Progenitor cell of endocrine pancreas (in vitro differentiated cells): ENCODE data around the gene SPAG7. TPM values are rescaled to one million over a fixed set of nuclear protein-coding genes. Genes with fewer than 3 reads are reported as not detected.

Source experiments
- DNase-seq: peaks from one replicate; pipeline ENCODE4 v3.0.0; 2021; ENCODE audit warnings: low spot score; ENCODE audit not compliant: unreplicated experiment
- H3K27ac Mint-ChIP-seq: 2 replicates; pipeline ENCODE4 v1.8.0; 2021; ENCODE audit warnings: mild to moderate bottlenecking, moderate library complexity, mixed read lengths
- H3K27me3 Mint-ChIP-seq: 2 replicates; pipeline ENCODE4 v1.8.0; 2021; ENCODE audit warnings: mixed read lengths
- H3K36me3 Mint-ChIP-seq: 2 replicates; pipeline ENCODE4 v1.8.0; 2022; ENCODE audit warnings: mixed read lengths; ENCODE audit not compliant: insufficient read depth
- H3K4me1 Mint-ChIP-seq: 2 replicates; pipeline ENCODE4 v1.8.0; 2021; ENCODE audit warnings: low read depth, mixed read lengths
- H3K4me3 Mint-ChIP-seq: 2 replicates; pipeline ENCODE4 v1.8.0; 2021; ENCODE audit warnings: low read depth, mild to moderate bottlenecking, moderate library complexity, mixed read lengths
- H3K9me3 Mint-ChIP-seq: 2 replicates; pipeline ENCODE4 v1.8.0; 2021; ENCODE audit warnings: low read depth, mixed read lengths
- total RNA-seq: library from RNA; stranded (reverse); gene quantifications from 2 replicates; pipeline ENCODE4 v1.2.1, GENCODE V29; 2021
- TF ChIP-seq, protein P1 (sequence below): fragments of 200-600 bp; sonication (generic); IDR thresholded peaks from one replicate; pipeline ENCODE4 v1.5.0; 2021; ENCODE audit warnings: antibody characterized with exemption, mild to moderate bottlenecking; ENCODE audit not compliant: unreplicated experiment

Gene SPAG7
- total RNA-seq, 1 donor from 2014 or later = 71.4 TPM

DNA sequence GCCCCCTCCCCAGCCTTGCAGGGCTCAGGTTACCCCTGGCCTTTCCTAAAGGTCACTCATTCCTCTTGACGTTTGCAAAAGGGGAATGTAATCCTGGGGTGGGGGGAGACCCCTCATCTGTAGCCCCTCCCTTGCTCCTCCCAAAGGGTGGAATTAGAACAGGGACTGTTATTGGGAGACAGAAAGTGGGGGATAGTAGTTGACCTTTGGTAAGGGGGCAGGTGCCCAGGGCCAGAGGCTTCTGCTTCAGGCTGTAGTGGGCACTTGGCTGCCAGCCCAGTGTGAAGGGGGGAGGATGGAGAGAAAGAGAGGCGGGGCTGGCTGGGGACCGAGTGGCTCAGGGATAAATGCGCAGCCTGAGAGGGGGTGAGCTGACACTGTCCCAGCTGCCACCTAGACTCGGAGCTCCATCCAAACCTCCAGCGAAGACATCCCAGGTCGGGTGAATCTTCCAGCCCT, 16.8 kb downstream of the SPAG7 start, which contains the start of gene ENO3:
Gene ENO3 (plus strand): TSS at position 374 of the 459 bp plus-strand sequence. CDS start 711 bp downstream, outside the sequence.
- Mint-ChIP-seq H3K27me3 (no peaks in the 10 kb centered on the region), H3K27ac (peak within 1 kb of the TSS; percentile 92), H3K4me1 (peaks cover 31% of the 10 kb centered on the region), H3K36me3 (peaks cover 4% of the 10 kb centered on the region), H3K9me3 (no peaks in the 10 kb centered on the region), H3K4me3 (peak within 1 kb of the TSS; percentile 69)
- DNase-seq = no peak
- TF ChIP-seq, protein P1, sequence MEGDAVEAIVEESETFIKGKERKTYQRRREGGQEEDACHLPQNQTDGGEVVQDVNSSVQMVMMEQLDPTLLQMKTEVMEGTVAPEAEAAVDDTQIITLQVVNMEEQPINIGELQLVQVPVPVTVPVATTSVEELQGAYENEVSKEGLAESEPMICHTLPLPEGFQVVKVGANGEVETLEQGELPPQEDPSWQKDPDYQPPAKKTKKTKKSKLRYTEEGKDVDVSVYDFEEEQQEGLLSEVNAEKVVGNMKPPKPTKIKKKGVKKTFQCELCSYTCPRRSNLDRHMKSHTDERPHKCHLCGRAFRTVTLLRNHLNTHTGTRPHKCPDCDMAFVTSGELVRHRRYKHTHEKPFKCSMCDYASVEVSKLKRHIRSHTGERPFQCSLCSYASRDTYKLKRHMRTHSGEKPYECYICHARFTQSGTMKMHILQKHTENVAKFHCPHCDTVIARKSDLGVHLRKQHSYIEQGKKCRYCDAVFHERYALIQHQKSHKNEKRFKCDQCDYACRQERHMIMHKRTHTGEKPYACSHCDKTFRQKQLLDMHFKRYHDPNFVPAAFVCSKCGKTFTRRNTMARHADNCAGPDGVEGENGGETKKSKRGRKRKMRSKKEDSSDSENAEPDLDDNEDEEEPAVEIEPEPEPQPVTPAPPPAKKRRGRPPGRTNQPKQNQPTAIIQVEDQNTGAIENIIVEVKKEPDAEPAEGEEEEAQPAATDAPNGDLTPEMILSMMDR = no peak

GRCh38 chr17:4950075-4950745, 17.4 kb downstream of the SPAG7 start:
- Mint-ChIP-seq H3K27me3 (no peaks in the 10 kb centered on the region), H3K36me3 (peaks cover 8% of the 10 kb centered on the region), H3K27ac (peak overlapping the region; percentile 92), H3K4me3 (peak overlapping the region; percentile 69), H3K4me1 (peaks cover 35% of the 10 kb centered on the region), H3K9me3 (no peaks in the 10 kb centered on the region)
- TF ChIP-seq, protein P1 = no peak
- DNase-seq = no peak

GRCh38 chr17:4949321-4950074, 18.1 kb downstream of the SPAG7 start:
- Mint-ChIP-seq H3K36me3 (peaks cover 8% of the 10 kb centered on the region), H3K27ac (peak overlapping the region; percentile 92), H3K4me3 (peak overlapping the region; percentile 85), H3K9me3 (no peaks in the 10 kb centered on the region), H3K27me3 (no peaks in the 10 kb centered on the region), H3K4me1 (peaks cover 35% of the 10 kb centered on the region)
- DNase-seq = peak; percentile 56
- TF ChIP-seq, protein P1 = no peak

GRCh38 chr17:4948931-4949320, 18.7 kb downstream of the SPAG7 start:
- TF ChIP-seq, protein P1 = no peak
- H3K9me3 Mint-ChIP-seq = no peaks in the 10 kb centered on the region
- peaks cover 8% of the 10 kb centered on the region for H3K36me3 Mint-ChIP-seq
- no peaks in the 10 kb centered on the region for H3K27me3 Mint-ChIP-seq
- H3K27ac Mint-ChIP-seq = peak overlapping the region; percentile 98
- peak; percentile 60 for DNase-seq
- peaks cover 34% of the 10 kb centered on the region for H3K4me1 Mint-ChIP-seq
- peak overlapping the region; percentile 85 for H3K4me3 Mint-ChIP-seq

DNA sequence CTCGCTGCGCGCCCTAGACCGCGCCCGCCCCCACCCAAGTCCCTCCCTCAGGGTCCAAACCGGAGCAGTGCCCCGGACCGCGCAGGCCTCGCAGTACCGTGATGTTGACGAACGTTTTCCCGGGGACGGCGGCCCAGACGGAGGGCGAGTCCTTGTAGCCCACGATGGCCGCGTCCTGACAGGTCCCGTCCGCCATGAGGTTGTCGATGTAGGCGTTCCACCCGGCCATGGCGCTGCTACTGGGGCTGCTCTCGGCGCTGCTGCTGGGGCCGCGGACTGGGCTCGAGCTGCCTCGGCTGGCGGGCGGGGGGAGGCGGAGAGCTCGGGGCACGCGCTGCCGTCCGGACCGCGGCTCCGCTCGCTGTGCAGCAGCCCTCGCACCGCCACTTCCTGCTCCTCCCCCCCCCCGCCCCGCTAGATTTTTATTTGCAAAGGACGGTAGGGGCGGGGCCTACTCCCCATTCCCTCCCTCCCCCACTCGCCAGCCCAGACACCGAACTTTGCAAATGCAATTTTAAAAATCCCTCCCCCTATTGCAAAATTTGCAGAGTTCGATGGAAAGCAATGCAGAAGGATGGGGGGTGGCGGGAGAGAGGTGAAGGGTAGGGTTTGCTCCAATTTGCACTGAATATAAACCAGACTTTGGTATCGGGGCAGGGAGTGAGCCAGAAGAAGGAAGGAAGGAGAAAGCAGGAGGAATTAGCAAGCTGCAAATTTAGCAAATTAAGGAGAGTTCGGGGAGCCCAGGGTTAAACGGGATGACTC, 19.3 kb downstream of the SPAG7 start, which contains the start of gene PFN1:
Gene PFN1 (minus strand): TSS at position 365 of the 765 bp plus-strand sequence. CDS start 136 bp downstream, at position 229.
- peak within 1 kb of the TSS; percentile 98 for H3K27ac Mint-ChIP-seq
- no peaks in the 10 kb centered on the region for H3K9me3 Mint-ChIP-seq
- no peaks in the 10 kb centered on the region for H3K27me3 Mint-ChIP-seq
- TF ChIP-seq, protein P1 = no peak
- peaks cover 34% of the 10 kb centered on the region for H3K4me1 Mint-ChIP-seq
- peak within 1 kb of the TSS; percentile 85 for H3K4me3 Mint-ChIP-seq
- peak; percentile 51 for DNase-seq
- H3K36me3 Mint-ChIP-seq = peaks cover 7% of the 10 kb centered on the region
